Ramos (cell line): ENCODE results near the gene KAT6B.

ENCODE experiments used
- in situ Hi-C: fragments of 300-500 bp; cut with MboI; formaldehyde crosslinking; loops from one replicate; pipeline ENCODE4 v1.14.3; 2022; ENCODE audit warnings: low sequenced_read_pairs; ENCODE audit not compliant: unreplicated experiment

KAT6B gene

DNA sequence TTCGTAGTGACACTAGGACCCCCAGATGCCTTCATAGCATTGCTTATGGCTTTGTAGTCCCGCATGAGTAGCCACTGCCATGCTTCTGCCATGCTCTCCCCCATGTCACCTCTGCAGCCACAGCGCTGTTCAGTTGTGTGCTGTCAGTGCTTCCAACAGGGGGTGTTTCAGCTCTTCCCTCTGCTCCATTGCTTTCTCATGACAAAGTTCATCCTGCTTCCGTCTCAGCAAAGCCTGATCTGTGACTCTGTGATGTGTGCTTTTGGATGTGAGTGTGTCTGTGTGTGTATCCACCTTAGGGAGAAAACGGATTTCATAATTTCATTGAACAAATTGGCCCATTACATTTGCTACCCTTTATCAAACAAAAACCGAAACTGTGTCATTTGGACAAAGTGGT lies 150.2 kb downstream of the KAT6B start:
- in situ Hi-C loops = no loop called here

DNA sequence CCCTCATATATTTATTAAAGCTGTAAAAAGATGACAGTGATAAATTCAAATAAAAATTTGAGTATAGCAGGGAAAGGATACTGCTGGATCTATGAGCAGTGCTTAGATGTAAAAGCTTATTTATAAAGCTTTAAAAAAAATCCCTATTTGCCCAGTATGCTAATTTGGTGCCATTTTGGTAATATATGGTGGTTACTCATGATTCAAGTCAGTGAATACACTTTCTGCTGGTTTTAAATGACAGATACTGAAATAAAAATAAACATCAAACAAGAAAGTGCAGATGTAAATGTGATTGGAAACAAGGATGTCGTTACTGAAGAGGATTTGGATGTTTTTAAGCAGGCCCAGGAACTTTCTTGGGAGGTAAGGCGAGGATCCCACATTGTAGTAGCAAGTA lies 150.7 kb downstream of the KAT6B start:
- in situ Hi-C loops = no loop called here

DNA sequence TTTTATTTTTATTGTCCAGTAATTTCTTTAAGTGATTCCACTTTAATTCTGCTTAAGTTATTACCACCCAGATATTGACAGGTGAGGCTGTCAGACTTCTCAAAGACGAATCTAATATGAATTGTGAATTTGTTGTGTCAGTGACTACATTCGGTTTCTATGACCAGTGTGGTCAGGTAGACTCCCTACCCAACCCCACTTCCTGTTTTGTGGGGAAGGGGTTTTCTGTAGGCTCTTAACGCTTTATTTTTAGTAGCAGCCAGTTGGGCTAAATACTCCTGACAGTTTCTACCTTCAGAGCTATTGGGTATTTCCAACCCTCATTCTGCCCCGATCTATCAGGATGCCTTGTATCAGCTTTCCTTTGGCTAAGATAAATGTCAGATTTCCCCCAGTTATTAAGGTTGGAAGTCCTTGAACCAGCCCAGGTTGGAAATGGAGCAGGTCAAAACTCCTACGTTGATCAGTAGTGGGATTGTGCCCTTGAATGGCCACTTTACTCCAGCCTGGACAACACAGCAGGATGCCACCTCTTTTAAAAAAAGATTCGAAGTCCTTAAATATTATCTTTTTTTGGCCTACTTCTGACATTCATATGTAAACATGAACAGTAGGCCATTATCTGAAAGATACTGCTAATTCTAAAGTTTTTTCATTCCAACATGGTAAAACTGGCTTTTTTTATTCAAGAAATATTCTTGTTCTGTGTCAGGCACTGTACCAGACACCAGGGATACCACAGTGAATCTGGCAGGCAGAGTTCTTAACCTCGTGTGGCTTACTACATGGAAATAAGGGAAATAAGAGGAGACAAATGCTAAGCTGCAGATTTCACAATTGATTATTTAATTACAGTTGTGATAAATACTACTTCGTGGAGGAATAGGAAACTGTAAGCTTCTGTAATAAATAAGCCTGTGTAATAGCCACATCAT lies 151.8 kb downstream of the KAT6B start:
- in situ Hi-C loops = no loop called here

DNA sequence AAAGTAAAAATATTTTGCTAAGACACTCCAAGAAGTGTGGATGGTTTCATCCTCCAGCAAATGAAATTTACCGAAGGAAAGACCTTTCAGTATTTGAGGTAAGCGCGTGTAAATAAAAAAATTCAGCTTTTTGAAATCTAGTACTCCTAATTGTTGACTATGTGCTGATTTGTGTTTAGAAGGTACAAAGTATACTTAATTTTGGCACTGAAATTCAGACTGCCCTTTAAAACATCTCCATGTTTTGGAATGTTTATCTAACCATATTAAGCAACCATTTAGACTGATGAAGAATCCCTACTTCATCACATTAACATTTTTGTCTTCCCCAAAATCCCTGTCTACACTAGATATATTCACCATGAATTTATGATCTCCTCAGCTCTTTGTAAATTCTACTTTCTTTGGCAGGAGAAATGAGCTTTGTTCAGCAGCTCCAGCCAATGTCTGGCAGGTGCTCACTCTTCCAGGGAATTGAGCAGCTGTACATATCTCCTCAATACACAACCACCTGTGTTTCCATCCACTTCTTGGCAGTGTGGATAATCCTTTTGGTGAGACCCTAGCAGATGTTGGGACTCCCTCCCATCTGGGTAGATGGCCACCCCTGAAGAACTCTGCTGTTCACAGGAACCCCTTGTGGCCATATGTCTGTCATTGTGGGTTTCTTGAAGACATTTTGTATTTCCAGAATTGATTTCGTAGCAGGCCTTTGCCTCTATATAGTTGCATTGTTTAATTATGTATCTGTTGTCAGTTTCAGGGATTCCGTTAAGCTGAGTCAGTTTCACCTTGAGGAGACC lies 155.6 kb downstream of the KAT6B start:
- in situ Hi-C loops = no loop called here

DNA sequence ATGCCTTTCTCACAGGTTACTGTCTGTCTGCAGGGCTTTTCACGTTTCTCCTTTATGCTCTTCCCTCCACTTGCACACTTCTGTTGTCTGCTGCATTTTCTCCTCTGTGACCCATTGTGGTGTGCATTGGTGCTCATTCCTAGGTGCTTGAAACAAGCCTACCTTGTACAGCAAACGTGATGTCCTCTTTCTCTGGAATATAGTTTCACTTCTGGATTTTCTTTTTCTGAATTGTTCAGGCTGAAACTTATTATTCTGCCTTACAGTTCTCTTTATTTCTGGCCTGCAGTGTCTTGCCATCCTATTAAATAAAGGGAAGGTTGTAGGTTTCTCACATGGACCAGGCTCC lies 156.2 kb downstream of the KAT6B start:
- in situ Hi-C loops = no loop called here

GRCh38 chr10:74983383-74983782 lies 157.0 kb downstream of the KAT6B start:
- in situ Hi-C loops = no loop called here

- in situ Hi-C loops = no loop called here
These were observed 161.1 kb downstream of the KAT6B start for GRCh38 chr10:74987339-74988053.

GRCh38 chr10:74988054-74988775 lies 161.8 kb downstream of the KAT6B start:
- in situ Hi-C loops = no loop called here

GRCh38 chr10:74988832-74989561 lies 162.6 kb downstream of the KAT6B start:
- in situ Hi-C loops = no loop called here

GRCh38 chr10:74991435-74991834 lies 165.0 kb downstream of the KAT6B start:
- in situ Hi-C loops = no loop called here

DNA sequence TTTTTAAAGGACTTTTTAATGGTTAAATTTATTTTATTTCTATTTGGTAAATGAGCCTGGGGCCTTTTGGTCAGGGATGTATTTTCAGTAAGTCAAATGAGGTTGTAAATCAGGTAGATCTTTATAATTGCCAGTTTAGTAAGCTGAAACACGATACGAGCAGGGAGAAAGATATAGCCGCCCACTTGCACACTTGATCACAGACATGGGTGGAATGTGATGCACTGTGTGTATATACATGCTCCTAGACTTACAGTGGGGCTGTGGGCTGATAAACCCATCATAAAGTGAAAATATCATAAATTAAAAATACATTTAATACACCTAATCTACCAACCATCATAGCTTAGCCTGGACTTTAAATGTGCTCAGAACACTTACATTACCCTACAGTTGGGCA lies 165.7 kb downstream of the KAT6B start:
- in situ Hi-C loops = no loop called here

DNA sequence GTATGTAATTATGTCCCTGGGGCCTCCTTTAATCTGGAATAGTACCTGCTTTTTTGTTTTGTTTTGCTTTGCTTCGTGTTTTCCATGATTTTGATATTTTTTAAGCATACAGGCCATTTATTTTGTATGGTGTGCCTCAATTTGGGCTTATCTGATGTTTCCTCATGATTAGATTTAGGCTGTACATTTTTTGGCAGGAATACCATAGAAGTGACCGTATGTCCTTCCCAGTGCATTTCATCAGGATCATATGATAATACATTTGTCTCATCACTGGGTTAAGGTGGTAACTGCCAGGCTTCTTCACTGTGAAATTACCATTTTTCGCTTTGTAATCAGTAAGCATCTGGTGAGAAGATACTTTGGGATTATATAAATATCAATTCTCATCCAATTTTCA lies 167.2 kb downstream of the KAT6B start:
- in situ Hi-C loops = no loop called here

DNA sequence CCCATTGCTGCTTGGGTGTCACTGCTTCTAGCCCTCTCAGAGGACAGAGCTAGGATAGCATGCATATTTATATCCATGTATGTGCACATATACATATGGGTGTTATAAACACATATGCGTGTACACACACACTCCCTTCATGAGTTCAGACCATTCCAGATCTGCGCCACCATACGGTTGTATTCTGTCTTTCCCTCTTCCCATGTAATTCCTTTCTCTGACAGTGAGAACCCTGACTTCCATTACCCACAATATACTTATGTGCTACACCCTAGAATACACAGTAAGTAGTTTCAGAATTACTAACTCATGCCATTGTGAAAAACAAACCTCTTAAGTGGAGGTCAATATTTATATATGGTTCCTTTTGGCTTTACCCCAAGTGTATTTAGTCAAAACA lies 168.5 kb downstream of the KAT6B start:
- in situ Hi-C loops = no loop called here

- in situ Hi-C loops = no loop called here
These were observed 169.4 kb downstream of the KAT6B start for GRCh38 chr10:74995806-74996205.

- in situ Hi-C loops = no loop called here
These were observed 170.8 kb downstream of the KAT6B start for GRCh38 chr10:74997163-74997562.

GRCh38 chr10:75000748-75001321 lies 174.4 kb downstream of the KAT6B start:
- in situ Hi-C loops = no loop called here

DNA sequence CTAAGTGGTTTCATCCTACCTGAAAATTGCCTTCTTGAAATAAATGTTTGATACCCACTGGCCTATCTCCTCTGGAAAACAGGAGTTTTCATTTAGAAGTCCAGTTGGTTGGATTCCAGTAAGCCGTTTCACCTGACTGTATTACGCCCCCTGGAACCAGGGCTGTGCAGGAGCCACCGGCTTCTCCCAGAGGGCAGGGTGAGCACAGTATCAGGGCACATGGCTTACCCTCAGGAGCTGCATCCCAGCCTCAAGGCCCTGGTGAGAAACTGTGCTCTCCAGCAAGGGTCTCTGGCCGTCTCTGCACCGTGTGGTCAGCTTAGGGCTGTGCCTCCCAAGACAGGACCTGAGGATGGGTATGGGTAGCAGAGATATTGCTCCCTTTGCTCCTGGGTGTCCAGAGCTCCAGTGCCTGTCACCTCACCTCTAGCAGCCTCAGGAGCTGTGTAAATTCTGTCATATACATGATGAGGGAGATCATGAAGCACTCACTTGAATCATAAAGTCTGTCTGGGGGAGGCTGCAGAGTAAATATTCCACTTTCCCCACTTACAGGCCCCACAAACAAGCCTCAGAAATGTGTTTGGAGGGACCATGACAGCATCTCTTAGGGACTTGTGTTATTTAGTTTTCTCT lies 175.4 kb downstream of the KAT6B start:
- in situ Hi-C loops = no loop called here

DNA sequence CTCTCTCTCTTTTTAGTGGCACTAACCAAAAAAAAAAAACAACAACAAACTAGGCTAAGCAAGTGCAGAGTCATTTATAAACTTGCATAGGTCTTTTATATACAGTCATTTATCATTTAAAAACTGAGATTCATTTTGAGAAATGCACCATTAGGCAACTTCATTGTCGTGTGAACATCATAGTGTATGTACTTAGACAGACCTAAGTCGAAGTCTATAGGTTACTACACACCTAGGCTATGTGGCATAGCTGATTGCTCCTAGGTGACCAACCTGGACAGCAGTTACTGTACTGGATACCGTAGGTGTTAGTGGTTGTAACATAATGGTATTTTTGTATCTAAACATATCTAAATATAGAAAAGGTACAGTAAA lies 175.9 kb downstream of the KAT6B start:
- in situ Hi-C loops = no loop called here
